GM18498 (cell line): ENCODE measurements around the gene STK4.
A peak's percentile ranks its signal among the peaks of the same experiment; 100 is the strongest.
"Not testable (repeated sequence)": the region's sequence is repeated elsewhere in the genome, so short reads cannot be mapped to it uniquely, and the experiment has no call there.

Experiments used
- ATAC-seq: cut with Tn5 transposase; IDR thresholded peaks from one replicate; pipeline ENCODE4 v1.9.1; 2021; ENCODE audit warnings: mild to moderate bottlenecking, moderate library complexity; ENCODE audit not compliant: unreplicated experiment

The STK4 gene

GRCh38 chr20:44981736-44982406 is 15.6 kb downstream of the STK4 start:
- ATAC-seq: no peak

GRCh38 chr20:44983093-44983674 is 16.9 kb downstream of the STK4 start:
- ATAC-seq: no peak

- ATAC-seq: no peak
These were observed 22.4 kb downstream of the STK4 start for GRCh38 chr20:44988631-44989171.

DNA sequence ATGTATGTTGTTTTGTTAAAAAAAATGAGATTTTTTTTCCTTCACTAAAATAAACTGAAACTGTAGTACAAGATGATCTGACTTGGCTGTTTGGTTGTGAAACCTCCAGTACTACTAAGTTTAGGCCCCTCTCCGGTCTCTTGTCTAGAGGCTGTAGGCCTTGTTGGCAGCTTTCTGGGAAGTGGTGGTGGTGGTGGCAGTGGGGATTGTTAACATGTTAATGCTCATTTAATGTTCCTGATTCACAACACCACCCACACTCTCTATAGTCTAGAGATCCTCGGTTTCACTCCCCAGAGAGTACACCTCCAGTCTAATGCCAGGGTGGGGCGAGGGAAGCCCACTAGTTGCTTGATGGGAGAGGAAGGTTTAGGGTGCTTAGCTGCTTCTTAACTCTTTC is 24.1 kb downstream of the STK4 start:
- peak; percentile 58 for ATAC-seq

DNA sequence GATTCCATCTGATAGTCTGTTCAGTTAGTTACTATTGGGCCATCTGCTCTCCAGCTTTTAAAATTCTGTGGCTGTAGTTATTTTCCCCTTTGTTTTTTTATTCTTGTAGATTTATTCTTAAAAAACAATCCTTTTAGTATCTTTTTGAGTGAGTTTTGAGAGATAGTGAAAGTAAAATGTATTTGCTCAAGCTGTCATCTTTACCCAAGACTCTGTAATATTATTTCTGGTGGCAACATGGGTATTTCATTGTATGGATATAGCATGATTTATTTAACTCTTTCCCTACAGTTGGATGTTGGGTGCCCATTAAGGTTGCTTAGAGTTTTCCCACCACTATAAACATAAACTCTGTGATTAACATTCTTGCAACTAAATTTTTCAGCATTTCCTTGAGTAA is 24.6 kb downstream of the STK4 start:
- ATAC-seq: no peak

DNA sequence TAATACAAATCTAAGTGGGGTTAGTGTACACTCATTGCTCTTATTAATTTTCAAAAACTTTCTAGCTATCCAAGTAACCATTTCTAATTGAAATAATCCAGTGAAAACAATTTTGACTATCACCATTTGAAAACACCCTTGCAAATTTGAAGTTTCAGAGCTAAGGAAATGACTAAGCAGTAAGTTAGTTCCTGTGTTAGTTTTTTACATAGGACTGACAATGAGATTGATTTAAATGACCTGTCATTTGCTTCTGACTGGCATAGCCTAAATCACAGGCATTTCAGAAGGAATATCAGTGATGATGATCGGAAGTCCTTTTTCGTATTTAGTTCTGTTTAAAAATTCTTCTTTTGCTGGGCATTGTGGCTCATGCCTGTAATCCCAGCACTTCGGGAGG is 27.0 kb downstream of the STK4 start:
- ATAC-seq: no peak

GRCh38 chr20:44997171-44997570 is 30.9 kb downstream of the STK4 start:
- no peak for ATAC-seq

DNA sequence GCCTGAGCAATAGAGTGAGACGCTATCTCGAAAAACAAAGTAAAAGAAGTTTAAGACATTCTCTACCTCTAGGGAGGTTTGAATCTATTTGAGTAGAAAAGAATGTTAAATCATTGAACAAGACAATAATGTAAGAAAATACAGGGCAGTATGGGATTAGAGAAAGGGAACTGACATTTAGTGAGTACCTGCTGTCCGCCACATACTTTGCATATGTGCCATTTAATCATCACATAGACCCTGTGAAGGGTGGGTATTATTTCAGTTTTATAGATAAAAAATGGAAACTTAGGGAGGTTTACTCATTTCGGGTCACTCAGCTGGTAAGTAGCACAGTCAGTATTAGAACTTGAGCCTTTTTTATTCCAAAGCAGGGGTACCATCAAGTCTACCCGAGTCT is 31.4 kb downstream of the STK4 start:
- no peak for ATAC-seq

DNA sequence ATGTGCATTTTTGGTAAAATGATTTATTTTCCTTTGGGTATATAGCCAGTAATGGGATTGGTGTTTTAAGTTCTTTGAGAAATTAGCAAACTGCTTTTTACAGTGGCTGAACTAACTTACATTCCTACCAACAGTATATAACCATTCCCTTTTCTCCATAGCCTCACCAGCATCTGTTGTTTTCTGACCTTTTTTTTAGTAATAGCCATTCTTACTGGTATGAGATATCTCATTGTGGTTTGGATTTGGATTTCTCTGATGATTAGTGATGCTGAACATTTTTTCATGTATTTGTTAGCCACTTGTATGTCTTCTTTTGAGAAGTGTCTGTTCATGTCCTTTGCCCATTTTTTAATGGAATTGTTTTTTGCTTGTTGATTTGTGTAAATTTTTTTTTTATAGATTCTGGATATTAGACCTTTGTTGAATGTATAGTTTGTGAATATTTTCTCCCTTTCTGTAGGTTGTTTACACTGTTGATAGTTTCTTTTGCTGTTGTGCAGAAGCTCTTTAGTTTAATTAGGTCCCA is 42.3 kb downstream of the STK4 start:
- ATAC-seq: no peak

DNA sequence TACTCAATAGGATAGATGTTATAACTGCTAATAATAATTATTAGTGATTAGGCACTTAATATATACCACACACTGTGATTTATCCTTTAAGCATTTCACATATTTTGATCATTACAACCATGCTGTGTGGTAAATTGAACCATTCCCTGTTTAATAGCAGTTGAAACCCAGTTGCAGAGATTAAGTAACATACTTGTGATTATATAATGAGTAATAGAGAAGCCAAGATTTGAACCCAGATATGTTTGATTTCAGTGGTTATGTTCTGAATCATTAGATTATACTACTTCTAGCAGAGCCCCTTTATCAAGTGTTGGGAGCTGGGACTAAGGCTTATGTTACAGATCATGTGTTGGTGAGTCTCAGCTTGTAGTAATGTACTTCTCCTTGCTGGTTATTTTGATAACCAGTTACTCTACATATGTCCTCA is 44.1 kb downstream of the STK4 start:
- no peak for ATAC-seq

DNA sequence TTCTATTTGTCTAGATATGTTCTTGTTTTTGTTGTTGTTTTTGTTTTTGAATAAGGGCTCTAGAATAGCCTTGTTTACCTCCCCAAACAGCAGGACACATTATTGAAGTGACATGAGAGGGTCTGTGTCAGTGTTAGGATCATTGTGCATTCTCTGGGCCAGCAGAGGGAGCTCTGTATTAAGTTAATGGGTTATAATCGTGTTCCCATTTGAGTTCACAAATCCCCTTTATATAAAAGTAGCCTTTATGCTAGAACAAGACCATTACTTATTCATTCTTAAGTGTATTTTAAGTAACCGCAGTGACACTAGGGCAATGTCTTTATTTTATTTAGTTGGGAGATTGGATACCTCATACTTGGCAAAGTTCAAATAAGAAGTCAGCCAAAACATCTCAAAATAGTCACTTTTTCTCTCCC is 44.8 kb downstream of the STK4 start:
- no peak for ATAC-seq

- ATAC-seq: no peak
These were observed 46.5 kb downstream of the STK4 start for GRCh38 chr20:45012682-45013302.

DNA sequence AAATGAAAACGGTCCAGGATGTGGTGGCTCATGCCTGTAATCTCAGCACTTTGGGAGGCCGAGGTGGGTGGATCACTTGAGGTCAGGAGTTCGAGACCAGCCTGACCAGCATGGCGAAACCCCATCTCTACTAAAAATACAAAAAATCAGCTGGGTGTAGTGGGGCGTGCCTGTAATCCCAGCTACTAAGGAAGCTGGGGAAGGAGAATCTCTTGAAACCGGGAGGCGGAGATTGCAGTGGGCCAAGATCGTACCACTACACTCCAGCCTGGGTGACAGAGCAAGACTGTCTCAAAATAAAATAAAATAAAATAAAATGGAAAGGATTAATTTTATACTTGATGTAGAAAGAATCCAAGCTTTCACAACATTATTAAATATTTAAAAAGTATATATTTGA is 47.8 kb downstream of the STK4 start:
- not testable (repeated sequence) for ATAC-seq

DNA sequence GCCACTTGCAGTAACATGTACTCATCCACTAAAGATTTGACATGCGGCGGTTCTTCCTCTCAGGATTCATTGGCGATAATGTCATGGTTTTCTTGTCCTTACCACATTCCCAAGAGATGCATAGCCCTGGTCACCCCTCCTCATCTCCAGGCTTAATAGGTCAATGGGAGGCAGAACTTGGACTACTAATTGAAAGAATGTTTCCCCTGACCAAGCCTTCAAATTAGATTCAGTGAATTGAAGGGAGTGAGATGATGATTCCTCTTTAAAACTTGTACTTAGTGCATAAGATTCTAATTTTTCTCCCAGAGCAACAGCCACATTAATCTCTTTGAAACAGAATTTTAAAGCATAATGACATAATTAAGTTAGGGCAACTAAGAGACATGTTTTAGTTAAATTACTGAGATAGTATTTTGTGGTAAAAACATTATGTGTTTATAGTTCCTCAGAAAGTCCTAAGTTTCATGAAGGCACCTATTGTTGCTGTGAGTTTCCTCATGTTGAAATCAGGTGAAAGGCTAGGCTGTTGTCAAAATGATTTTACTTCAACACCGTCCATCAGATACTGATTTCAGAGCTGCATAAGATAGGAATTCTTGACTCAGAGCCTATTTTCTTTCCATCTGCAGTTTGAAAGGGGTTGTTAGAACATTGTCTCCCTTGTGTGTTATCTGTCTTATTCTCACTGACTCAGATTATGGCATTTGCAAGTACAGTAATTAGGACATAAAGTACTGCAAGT is 48.5 kb downstream of the STK4 start:
- no peak for ATAC-seq

DNA sequence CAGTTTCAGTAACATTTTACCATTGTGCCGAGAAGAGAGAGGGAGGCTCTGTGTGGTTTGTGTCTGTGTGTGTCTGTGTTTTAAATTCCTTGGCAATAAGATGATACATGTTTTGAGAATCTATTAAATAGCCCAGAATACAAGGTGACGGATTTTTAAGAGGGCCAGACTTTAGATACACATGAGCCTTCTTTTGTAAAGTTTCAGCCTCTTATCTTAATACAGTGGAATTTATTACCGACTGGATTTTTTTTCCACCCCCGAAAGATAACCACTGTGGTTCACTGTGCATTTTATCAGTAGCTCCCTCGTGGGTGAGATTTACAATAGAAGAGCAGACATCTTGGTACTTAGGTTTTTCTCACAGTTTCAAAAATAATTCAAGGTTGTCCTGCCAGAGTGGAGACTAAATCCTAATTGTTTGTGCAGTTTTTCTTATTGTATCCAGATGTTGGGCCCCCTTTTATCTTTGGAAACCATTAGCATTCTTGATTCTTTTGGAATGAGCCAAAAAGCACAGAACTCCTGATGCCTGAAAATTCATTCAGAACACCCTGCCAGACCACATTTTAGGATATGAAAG is 49.9 kb downstream of the STK4 start:
- ATAC-seq: no peak

- no peak for ATAC-seq
These were observed 51.0 kb downstream of the STK4 start for GRCh38 chr20:45017281-45017680.

DNA sequence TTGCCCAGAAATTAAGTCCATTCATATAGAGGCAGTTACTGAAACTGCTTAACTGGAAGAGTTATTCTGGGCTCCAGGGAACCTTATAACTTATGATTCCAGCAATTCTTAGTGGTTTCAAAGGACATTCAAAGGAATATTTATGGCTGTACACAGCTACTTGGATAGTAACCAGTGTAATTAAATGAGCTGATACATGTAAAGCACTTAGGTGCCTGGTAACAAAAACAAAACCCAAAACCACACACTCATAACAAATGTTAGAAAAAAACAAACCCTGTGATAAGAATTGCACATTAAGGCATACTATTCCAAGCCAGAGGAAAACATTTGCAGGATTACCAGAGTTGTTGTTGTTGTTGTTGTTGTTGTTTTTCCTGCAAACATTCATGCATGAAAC is 51.5 kb downstream of the STK4 start:
- ATAC-seq: no peak

DNA sequence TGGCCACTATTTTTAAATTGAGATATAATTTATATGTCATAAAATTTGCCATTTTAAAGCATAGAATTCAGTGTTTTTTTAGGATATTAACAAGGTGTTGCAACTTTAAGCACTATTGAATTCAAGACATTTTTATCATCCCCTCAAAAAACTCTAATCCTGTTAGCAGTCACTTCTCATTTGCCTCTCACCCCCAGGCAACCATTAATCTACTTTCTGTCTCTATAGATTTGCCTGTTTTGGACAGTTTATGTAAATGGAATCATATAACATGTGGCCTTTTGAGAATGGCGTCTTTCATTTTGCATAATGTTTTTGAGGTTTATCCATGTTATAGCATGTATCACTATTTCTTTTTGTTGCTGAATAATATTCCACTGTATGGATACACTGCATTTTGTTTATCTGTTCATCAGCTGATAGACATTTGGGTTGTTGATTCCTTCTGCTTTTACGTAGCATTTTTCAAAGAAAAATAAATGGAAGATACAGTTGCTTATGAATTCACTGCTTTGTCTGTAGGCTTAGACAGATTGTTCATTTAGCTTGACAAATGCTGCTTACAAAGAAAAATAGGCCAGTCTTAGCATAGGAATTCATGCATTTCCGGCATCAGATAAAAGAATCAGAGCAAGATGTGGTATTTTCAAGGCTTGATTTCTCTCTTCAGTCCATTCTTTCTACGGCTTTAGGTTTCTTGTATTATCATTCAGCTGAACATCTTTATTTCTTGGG is 52.9 kb downstream of the STK4 start:
- ATAC-seq: no peak

GRCh38 chr20:45019762-45020123 is 53.4 kb downstream of the STK4 start:
- no peak for ATAC-seq

DNA sequence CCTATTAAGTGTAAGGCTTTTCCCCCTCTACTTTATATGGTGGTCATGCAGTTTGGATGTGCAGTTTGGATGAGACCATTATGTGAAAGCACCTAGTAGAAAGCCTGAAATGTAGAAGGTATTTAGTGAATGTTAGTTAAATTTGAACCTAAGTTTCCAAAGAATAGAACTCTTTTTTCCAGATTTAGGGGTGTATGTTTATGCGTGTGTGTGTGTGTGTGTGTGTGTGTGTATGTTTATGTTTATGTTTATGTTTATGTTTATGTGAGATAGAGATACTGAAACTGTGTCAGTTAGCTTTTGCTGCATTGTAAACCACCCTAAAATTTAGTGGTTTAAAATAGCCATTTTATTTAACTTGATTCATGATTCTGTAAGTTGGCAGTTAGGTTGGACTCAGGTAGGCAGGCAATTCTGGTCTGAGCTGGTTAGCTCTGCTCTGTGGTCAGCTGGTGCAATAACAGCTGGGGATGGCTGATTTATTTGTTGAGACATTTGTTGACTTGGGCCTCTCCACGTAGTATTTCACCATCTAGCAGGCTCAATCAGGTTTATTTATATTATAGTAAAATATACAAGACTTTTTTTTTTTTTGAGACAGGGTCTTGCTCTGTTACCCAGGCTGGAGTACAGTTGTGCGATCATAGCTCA is 54.0 kb downstream of the STK4 start:
- no peak for ATAC-seq
